Bronchial epithelial cell (primary cell): ENCODE measurements around the gene GDI2. TPM values are rescaled to one million over a fixed set of nuclear protein-coding genes. Genes with fewer than 3 reads are reported as not detected.
"Not testable (repeated sequence)": the region's sequence is repeated elsewhere in the genome, so short reads cannot be mapped to it uniquely, and the experiment has no call there.

Experiments
- DNase-seq: peaks from one replicate; pipeline ENCODE4 v3.0.0-alpha.2; 2010; ENCODE audit warnings: low read depth
- FAIRE-seq: peaks from 2 replicates; lab custom pipeline; 2011; peaks lifted over from hg19 to GRCh38; lab: Jason Lieb, UNC
- H3K27me3 ChIP-seq: 2 replicates; pipeline ENCODE4 v1.5.1; 2011; ENCODE audit warnings: low read length; ENCODE audit not compliant: control insufficient read depth, insufficient read depth
- H3K36me3 ChIP-seq: 2 replicates; pipeline ENCODE4 v1.5.1; 2011; ENCODE audit warnings: low read length; ENCODE audit not compliant: control insufficient read depth, insufficient read depth
- H3K4me3 ChIP-seq: 2 replicates; pipeline ENCODE4 v1.5.1; 2011; ENCODE audit warnings: mild to moderate bottlenecking, low read depth, low read length, control low read depth
- total RNA-seq: library from RNA; depleted of rRNA; stranded (reverse); fragments of >200 nt; gene quantifications from 2 replicates; pipeline ENCODE4 v1.2.1, GENCODE V29; 2014
- TF ChIP-seq, protein P1 (sequence below): IDR thresholded peaks from 2 replicates; pipeline ENCODE4 v1.5.1; 2011; ENCODE audit warnings: mild to moderate bottlenecking, moderate library complexity, low read length, control low read depth, inconsistent platforms; ENCODE audit not compliant: insufficient read depth, severe bottlenecking

The GDI2 gene
- total RNA-seq, 1 donor from 2014 or later = 395 TPM

DNA sequence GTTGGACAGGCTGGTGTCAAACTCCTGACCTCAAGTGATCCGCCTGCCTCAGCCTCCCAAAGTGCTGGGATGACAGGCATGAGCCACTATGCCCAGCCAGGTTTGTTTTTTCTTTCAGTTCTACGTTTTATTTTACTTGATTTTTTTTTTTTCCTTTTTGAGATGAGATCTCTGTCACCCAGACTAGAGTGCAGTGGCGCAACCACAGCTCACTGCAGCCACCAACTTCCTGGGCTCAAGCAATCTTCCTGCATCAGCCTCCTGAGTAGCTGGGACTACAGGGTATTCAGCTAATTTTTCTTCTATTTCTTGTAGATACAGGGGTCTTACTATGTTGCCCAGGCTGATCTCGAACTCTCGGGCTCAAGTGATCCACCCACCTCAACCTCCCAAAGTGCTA is 24.3 kb downstream of the GDI2 start:
- Histone ChIP-seq H3K27me3 (no peaks in the 10 kb centered on the region), H3K4me3 (no peak overlapping the region), H3K36me3 (peaks cover 12% of the 10 kb centered on the region)
- no peak for DNase-seq
- TF ChIP-seq, protein P1, sequence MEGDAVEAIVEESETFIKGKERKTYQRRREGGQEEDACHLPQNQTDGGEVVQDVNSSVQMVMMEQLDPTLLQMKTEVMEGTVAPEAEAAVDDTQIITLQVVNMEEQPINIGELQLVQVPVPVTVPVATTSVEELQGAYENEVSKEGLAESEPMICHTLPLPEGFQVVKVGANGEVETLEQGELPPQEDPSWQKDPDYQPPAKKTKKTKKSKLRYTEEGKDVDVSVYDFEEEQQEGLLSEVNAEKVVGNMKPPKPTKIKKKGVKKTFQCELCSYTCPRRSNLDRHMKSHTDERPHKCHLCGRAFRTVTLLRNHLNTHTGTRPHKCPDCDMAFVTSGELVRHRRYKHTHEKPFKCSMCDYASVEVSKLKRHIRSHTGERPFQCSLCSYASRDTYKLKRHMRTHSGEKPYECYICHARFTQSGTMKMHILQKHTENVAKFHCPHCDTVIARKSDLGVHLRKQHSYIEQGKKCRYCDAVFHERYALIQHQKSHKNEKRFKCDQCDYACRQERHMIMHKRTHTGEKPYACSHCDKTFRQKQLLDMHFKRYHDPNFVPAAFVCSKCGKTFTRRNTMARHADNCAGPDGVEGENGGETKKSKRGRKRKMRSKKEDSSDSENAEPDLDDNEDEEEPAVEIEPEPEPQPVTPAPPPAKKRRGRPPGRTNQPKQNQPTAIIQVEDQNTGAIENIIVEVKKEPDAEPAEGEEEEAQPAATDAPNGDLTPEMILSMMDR = no peak
- no peak for FAIRE-seq

DNA sequence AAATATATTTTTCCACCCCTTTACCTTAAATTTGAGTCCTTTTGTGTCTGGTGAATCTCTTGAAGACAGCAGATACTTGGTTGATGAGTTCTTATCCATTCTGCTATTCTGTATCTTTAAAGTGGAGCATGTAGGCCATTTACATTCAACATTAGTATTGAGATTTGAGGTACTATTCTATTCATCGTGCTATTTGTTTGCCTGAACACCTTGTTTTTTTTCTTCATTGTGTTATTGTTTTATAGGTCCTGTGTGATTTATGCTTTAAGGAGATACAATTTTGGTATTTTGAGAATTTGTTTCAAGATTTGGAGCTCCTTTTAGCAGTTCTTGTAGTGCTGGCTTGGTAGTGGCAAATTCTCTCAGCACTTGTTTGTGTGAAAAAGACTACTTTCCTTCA is 29.9 kb downstream of the GDI2 start:
- Histone ChIP-seq H3K36me3 (peaks cover 9% of the 10 kb centered on the region), H3K4me3 (no peak overlapping the region), H3K27me3 (no peaks in the 10 kb centered on the region)
- TF ChIP-seq, protein P1 = no peak
- FAIRE-seq = no peak
- DNase-seq = no peak

DNA sequence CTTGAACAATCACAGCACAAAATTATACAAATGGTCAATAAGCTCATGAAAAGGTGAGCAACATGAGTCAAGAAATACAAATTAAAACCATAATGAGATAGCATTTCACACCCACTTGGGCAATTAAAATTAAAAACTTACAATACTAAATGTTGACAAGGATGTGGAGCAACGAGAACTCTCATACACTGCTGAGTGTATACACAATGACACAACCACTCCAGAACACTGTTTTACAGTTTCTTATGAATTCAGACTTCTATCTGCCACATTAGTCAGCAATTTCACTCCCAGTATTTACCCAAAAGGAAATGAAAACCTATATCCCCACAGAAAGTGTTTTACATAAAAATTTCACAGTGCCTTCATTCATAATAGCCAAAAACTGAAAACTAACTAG is 31.1 kb downstream of the GDI2 start:
- H3K27me3 ChIP-seq = no peaks in the 10 kb centered on the region
- peaks cover 9% of the 10 kb centered on the region for H3K36me3 ChIP-seq
- TF ChIP-seq, protein P1 = no peak
- no peak overlapping the region for H3K4me3 ChIP-seq
- no peak for DNase-seq
- FAIRE-seq = no peak

DNA sequence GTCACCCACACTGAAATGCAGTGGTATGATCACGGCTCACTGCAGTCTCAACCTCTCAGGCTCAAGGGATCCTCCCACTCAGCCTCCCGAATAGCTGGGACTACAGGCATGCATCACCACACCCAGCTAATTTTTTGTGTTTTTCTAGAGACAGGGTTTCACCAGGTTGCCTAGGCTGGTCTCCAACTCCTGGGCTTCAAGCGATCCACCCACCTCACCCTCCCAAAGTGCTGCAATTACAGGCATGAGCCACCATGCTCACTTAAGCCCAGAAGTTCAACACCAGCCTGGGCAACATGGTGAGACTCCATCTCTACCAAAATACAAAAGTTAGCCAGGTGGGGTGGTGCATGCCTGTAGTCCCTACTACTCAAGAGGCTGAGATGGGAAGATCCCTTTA is 33.5 kb downstream of the GDI2 start:
- FAIRE-seq (no peak), DNase-seq (no peak)
- H3K36me3 ChIP-seq = peaks cover 18% of the 10 kb centered on the region
- TF ChIP-seq, protein P1 = no peak
- H3K4me3 ChIP-seq = no peak overlapping the region
- H3K27me3 ChIP-seq = no peaks in the 10 kb centered on the region

DNA sequence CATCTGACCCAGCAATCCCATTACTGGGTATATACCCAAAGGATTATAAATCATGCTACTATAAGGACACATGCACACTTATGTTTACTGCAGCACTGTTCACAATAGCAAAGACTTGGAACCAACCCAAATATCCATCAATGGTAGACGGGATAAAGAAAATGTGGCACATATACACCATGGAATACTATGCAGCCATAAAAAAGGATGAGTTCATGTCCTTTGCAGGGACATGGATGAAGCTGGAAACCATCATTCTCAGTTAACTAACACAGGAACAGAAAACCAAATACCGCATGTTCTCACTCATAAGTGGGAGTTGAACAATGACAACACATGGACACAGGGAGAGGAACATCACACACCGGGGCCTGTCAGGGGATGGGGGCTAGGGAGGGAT is 35.5 kb downstream of the GDI2 start:
- H3K4me3 ChIP-seq, DNase-seq, H3K27me3 ChIP-seq, FAIRE-seq: not testable (repeated sequence)
- peaks cover 16% of the 10 kb centered on the region for H3K36me3 ChIP-seq

DNA sequence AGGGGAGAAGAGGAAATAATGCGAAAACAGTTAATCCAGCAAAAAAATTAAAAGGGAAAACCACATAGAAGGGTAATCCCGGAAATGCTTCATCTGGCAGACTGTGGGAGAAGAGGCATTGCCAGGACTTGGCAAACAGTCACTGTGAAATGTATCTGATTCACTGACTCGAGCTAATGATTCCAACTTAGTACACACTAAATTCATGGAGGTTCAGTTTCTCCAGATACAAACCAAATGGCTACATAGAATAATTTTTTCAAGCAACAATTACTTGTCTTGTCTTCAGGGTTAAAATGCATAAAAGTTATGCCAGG is 36.4 kb downstream of the GDI2 start:
- Histone ChIP-seq H3K4me3 (no peak overlapping the region), H3K36me3 (peaks cover 16% of the 10 kb centered on the region), H3K27me3 (no peaks in the 10 kb centered on the region)
- DNase-seq = peak; percentile 56
- TF ChIP-seq, protein P1 = no peak
- FAIRE-seq = no peak
